Gastrocnemius medialis (tissue), 4 donors: ENCODE data around the gene RTTN.

Experiments used
- CTCF ChIP-seq, 5 experiments: fragments of 450-650 bp in 3 of 5; fragments of 200-600 bp in 2 of 5; sonication (generic) in 2 of 5; IDR thresholded peaks in 4 of 5; conservative IDR thresholded peaks in 1 of 5; 1 replicate in 4 of 5; 2 replicates in 1 of 5; pipeline ENCODE4 v1.5.1; 2016 to 2019; ENCODE audit warnings: antibody characterized with exemption in 5 of 5, mild to moderate bottlenecking in 3 of 5, moderate library complexity in 3 of 5
- POLR2A ChIP-seq, 2 donors: fragments of 450-650 bp; IDR thresholded peaks; one replicate each; pipeline ENCODE4 v1.6.1; 2017; ENCODE audit warnings: antibody characterized with exemption in 2 of 2, mild to moderate bottlenecking in 2 of 2, moderate library complexity in 2 of 2

DNA sequence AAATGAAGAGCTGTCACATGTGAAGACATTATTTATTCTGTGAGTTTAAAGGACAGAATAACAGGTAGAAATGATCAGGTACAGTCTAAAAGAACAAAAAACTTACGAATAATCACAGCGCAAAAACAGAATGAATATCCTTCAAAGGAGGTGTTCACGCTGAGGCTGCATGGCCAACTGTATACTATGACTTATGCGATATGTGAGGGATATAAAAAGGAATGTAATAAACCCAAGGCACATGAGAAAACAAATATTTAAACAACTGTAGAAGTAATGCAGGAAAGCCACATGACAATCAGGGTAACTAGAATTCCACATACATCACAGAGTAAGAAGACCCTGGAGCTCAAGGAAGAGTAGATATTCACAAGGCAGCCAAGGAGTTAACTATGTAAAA, 81.3 kb downstream of the RTTN start:
- TF ChIP-seq CTCF (IDR thresholded peaks at IDR 0.05 in 4 of 5, conservative IDR thresholded peaks at IDR 0.05 in 1 of 5) (no peak), POLR2A (IDR thresholded peaks at IDR 0.05) (no peak)
